Daoy (cell line): ENCODE data around the gene CABS1. TPM values are rescaled to one million over a fixed set of nuclear protein-coding genes. Genes with fewer than 3 reads are reported as not detected.

ENCODE experiments used
- DNase-seq: peaks from one replicate; pipeline ENCODE4 v3.0.0-alpha.2; 2015; ENCODE audit warnings: low read depth
- total RNA-seq: library from RNA; depleted of rRNA; stranded (reverse); fragments of >200 nt; shearing (Covaris generic); gene quantifications from 2 replicates; pipeline ENCODE4 v1.2.3, GENCODE V29; 2014; rRNA removed

Gene CABS1
- total RNA-seq, 1 experiment from 2014 or later = not detected

DNA sequence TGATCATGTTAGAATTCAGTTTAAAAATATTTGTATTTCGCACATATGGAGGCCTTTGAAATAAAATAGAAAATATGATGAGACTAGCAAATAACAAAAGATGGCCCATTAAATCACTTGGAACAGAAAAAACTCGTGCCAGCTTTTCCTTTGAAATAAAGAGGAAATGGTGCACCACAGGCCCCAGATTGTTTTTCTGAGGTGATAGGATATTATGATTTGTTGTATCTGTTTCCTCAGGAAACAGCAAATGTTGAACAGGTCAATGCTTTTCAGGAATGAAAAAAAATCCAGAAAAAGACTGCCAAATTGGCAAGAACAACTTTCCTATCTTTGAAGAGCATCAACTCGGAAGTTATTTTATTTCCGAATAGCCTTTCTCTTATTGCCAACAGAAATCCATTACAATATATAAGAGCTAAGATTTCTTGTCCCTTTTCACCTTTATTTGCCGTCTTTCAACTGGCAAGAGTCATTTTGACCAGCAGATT is 48.0 kb downstream of the CABS1 start, which contains the start of gene SMR3B:
TSS of gene SMR3B (plus strand) at position 441 of the 491 bp plus-strand sequence. CDS start 1,380 bp downstream, outside the sequence.
- no peak for DNase-seq

Other genes starting within 250 kb of the CABS1 start
- gene PRR27, start 180.7 kb upstream of the CABS1 start, total RNA-seq = not detected in 2 replicates
- not detected in 2 replicates for gene ODAM, start 139.3 kb upstream of the CABS1 start, total RNA-seq
- gene FDCSP, start 108.9 kb upstream of the CABS1 start, total RNA-seq = 0.97 TPM in 1 of 2 replicates, not detected in the other
- not detected in 2 replicates for gene CSN3, start 92.4 kb upstream of the CABS1 start, total RNA-seq
- not detected in 2 replicates for gene SMR3A, start 25.8 kb downstream of the CABS1 start, total RNA-seq
- gene SMR3B, start 48.1 kb downstream of the CABS1 start, total RNA-seq = not detected in 2 replicates
- gene OPRPN, start 63.0 kb downstream of the CABS1 start, total RNA-seq = not detected in 2 replicates
- gene MUC7, start 137.2 kb downstream of the CABS1 start, total RNA-seq = not detected in 2 replicates
- 98.3 and 106 TPM in 2 replicates for gene AMTN, start 183.6 kb downstream of the CABS1 start, total RNA-seq